SW480 (cell line): ENCODE measurements around the gene PLAGL1.
A peak's percentile ranks its signal among the peaks of the same experiment; 100 is the strongest.
"Not testable (repeated sequence)": the region's sequence is repeated elsewhere in the genome, so short reads cannot be mapped to it uniquely, and the experiment has no call there.

Experiments
- DNase-seq: peaks from one replicate; pipeline ENCODE4 v3.0.0-alpha.2; 2016; ENCODE audit warnings: low spot score

Gene PLAGL1

DNA sequence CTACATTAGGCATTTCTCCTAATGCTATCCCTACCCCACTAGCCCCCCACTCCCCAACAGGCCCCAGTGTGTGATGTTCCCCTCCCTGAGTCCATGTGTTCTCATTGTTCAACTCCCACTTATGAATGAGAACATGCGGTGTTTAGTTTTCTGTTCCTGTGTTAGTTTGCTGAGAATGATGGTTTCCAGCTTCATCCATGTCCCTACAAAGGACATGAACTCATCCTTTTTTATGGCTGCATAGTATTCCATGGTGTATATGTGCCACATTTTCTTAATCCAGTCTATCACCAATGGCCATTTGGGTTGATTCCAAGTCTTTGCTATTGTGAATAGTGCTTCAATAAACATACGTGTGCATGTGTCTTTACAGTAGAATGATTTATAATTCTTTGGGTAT, 1.6 kb upstream of the PLAGL1 start:
- not testable (repeated sequence) for DNase-seq

DNA sequence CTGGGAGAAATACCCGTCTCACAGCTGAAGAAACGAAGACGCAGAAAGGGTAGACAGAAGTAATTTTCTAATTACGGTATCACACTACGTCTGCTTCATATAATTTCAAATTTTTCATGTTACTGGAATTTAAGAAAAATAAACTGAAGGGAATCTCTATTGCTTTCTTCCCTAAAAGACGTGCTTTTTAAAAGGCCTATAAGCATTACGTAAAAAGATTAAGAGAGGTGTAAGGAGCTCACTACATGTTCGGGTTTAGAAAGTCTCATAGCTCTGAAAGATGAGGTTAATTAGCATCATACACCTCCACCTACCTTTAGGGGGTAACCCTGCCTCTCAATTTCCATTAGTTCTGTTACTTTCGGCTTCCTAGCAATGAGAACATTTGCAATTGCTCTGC, 787 bp upstream of the PLAGL1 start:
- no peak for DNase-seq

DNA sequence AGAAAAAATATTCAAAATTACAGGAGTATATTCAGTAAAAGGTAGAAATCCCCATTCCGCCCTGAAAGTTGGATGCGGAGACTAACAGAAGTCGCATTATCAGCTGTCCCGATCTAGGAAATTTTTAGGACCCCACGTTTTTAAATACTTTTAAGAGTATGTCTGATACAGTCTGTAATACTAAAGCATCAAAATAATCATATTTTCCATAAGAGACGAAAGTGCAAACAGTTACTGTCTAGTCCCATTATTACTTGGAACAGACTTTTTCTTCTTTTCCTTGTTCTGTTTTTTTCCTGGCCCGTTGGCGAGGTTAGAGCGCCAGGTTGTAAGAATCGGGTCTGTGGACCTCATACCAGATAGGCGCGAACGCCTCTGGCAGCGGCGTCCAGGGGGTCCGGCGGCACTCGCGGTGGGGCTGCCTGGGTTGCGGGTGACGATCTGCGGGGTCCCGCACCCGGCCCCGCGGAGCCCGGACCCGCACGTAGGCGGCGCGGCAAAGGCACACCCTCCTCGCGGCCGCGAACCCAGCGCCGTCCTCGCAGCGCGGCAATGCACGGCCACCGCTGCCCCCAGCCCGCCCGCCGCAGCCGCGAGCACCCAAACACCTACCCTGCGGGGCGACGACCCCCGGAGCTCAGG, 460 bp downstream of the PLAGL1 start:
- DNase-seq, result no peak

DNA sequence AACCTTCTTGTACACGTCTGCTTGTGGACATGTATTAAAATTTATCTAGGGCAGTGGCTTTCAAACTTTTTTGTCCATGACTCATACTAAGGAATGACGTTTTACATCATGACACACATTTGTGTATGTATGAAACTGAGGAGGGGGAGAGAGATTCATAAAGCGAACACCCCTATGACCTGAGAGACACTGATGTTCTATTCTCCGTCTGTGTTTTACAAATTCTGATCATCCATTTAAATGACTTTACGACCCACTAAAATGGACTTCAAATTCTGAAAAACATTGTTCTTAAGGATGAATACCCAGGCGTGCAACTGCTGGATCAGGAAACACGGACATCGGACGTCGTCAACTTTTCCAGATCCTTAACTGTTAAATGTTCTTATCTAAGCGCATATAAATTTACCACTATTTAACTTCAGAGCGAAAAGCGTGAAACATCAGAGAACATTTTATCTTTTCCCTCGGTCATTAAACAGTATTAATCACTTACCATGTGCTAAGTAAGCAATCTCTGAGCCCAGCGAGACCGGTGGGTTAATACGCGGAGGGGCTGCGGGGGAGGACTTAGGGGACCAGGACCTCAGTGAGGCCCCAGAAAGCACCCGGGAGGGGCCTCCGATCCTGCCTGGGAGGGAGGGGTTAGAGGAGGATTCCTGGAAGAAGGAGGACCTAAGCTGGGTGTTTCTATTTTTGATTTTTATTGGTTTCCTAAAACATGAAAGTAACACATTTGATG, 1.2 kb downstream of the PLAGL1 start:
- peak; percentile 22 for DNase-seq

DNA sequence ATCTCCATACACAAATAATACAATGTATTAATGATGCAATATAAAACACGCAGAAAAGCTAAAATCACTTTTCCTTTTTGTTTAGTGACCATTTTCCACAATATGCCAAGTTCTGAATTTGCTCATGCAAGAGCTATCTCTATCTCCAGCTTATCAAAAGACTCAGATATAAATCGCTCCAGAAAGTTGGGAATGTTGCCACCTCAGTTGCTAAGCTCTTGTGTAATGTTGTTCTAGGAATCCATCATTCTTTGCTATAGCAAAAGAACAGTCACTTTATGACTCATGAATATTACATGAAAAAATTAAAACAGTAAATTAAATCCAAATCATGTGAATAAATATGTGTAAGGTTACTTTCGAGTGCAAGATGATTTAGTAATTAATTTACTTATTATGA, 8.7 kb downstream of the PLAGL1 start:
- no peak for DNase-seq

DNA sequence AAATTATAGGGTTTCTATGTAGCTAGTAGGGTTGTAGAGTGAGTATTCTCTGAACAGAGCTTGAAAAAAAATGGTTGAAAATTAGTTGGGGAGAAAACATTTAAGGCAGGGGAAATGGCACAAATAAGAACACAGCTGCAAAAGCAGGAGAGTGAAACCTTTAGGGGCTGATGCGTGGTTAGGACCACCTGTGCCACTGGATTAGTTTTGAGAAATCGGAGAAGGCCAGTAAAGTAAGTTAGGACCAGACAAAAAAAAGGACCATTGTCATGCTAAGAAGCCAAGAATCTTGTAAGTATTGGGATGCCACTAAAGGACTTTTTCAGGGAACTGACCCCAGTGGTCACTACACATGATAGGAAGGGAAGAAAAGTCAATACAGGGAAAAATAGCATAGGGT, 9.4 kb downstream of the PLAGL1 start:
- DNase-seq, result no peak

DNA sequence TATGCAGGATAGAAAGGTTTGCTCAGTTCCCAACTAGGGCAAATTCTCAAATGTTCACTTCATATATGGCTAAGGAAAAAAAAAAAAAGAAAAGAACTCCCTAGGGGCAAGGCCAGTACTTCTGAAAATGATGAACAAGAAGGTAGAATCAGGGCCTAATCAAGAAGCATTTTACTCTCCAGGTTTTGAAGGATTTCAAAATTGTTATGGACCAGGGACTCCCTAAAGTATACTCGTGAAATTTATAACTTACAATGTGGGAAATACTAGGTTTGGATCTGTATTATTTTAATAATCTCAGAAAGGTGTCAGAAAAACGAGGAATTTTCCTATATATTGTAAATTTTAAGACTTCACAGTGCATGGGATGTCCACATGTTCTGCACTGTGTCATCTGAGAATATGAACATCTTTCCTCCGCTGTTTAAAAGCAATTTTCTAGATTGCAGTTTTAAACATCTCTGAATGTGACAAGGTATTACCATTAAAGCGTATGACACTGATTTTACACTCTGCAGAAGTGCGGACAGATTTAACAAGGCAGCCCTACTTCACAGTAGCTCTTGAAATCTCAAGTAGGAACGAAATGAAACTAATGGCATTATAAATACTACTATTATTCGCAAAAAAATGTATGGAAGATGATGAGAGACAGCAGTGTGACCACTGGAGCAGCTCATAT, 14.0 kb downstream of the PLAGL1 start:
- DNase-seq, result no peak

DNA sequence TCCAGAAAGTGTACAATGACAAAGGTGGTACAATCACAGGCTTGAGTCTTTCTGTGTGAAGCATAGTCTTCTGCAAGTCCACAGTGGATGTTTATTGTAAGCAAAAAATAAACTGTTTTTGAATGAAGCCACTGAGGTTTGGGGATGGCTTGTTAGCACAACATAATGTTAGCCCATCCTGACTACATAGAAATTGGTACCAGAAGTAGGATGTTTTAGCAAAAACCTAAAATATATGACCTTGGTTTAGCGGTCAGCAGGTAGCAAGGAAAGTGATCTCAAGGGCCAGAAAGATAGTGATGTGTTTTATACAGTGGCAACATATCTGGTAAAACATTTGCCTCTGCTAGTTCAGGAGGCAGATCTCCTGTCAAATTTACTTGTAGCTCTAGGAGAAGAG, 15.8 kb downstream of the PLAGL1 start:
- no peak for DNase-seq

DNA sequence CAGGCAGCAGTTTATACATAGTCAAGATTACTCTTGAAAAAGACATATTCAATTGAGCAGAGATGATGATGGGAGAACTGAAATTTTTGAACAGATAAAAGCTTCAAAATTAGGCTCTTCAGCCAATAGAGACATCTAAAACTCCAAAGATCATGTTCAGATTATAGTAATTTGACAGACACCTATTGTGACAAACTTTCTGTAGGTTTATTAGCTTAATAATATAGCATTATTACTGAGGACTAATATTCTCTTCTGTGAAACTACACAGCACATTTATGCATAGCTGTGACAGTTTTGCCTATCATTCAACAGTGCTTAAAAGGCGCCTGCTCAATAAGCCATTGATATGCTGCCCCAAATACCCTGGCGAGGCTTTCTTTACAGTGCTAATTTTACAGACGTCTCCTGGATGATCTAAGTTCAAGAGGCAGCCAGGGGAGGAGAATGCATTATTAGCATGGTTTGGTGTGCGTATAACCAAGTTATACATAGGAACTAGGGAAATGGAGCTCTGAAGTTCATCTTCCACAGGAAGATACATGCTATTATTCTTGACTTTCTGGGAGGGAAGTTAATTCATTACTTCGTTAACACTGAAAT, 21.5 kb downstream of the PLAGL1 start:
- no peak for DNase-seq

DNA sequence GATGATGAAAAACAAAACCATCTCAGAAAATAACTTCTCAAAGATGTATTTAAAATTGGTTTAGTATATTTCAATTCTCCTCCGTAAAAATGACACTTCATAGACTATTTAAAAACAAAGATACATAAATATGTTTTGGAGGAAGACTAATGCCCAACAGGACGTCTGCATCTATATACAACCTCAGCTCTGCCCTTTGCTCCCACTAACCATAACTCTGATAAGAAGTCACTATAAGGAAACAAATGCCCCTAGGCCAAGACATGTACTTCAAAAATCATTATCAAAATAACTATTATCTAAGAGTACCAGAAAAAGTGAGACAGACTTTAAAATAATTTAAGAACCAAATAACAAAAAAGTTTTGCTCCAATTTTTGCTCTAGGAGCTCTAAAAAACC, 23.4 kb downstream of the PLAGL1 start:
- no peak for DNase-seq

DNA sequence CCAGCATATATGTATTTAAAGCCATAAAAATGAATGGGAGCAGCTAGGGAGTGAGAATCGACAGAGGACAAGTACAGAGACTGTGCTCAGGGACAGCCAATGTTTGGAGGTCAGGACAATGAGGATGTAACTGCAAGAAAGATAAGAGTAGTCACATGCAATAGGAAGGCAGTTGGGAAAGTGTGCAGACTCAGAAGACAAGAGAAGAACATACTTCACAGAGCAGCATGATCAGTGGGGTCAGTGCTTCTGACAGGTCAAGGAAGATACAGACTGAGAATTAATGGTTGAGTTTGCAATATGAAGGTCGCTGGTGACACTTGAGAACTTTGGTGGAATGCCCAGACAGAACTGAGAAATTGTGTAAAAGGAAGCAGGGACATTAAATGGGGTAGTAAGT, 25.1 kb downstream of the PLAGL1 start:
- no peak for DNase-seq

DNA sequence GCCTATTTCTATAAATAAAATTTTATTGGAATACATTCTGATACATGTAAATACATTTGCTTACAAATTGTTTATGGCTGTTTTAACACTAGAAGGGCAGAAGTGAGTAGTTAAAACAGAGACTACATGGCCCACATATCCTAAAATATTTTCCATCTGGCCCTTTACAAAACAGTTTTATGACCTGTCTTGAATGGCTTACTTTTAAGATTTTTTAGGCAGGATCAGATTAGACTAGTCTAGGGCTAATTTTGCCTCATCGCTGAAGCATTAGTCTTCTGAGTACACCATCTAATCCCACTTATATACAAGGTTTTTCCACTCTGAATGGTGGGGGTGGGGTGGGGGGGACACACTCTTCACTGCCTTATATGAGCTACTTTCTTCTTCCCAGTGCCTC, 27.1 kb downstream of the PLAGL1 start:
- no peak for DNase-seq

DNA sequence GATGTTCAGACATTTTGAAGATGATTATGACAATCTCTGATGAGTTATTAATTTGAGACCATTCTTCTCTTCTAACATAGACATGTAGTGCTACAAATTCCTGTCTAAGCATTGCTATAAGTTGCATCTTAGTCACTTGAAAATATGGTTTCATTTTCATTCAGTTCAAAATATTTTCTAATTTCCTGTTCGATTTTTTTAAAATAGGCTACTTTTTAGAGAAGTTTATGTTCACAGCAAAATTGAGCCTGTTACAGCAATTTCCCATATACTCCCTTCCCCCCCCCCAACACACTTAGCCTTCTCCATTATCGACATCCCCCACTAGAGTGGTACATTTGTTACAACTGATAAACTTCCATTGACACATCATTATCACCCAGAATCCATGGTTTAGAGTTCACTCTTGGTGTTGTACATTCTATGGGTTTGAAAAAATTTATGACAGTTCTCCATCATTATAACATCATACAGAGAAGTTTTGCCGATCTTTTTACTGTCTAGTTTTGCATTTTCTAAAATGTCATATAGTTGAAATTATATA, 31.2 kb downstream of the PLAGL1 start:
- DNase-seq, result no peak

DNA sequence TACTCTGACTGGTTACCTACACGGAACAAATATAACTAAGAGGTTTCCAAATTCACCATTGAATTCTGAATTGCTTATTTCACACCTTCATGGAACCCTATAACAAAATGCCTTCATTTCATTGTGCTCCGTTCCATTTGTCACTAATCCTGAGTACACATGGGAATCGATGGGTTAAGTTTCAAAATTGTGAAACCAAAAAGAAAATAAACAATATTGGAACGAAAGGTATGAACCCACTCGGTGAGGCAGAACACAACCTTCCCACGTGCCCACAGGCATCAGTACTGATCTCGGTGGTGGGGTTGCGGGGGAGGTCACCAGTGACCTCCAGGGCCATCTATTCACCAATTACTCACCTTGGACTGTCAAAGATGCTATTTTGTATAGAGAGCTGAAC, 34.0 kb downstream of the PLAGL1 start:
- DNase-seq, result no peak

DNA sequence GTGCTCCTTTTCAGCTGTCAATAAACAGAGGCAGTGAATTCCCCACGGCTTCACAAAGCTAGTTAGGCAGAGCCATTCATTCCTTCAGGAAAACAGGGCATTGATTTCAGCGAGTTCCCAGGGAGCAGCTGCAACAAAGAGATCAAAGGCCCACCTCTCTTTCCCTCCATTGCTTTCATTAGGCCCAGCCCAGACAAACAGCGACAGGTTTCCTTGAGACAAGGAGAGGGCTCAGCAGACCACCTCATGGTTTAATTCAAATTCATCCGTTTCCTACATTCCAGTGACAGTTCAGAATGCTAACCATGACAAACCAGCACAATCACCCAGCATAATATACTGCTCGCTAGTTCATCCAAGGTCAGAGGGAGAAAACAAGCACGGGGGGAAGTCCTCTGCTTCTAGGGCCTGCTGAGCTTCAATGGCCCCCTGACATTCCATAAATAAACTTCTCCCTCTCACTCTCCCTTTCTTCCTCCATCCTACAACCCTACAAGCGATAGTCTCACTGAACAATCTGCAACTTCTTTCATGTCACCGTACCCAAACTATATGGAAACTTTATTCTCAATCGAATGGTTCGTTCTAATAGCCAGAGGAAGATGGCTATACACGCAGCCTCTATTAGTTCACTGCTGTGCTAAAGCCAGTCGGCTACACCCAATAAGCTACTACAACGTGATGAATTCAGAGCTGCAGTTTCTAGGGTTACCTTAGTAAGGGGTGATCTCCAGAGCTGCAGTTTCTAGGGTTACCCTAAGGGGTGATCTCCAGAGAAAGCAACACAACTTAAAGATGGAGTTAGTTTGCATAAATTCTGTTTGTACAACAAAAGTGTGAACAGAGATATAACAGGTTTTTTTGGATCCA, 34.7 kb downstream of the PLAGL1 start:
- DNase-seq, result no peak

DNA sequence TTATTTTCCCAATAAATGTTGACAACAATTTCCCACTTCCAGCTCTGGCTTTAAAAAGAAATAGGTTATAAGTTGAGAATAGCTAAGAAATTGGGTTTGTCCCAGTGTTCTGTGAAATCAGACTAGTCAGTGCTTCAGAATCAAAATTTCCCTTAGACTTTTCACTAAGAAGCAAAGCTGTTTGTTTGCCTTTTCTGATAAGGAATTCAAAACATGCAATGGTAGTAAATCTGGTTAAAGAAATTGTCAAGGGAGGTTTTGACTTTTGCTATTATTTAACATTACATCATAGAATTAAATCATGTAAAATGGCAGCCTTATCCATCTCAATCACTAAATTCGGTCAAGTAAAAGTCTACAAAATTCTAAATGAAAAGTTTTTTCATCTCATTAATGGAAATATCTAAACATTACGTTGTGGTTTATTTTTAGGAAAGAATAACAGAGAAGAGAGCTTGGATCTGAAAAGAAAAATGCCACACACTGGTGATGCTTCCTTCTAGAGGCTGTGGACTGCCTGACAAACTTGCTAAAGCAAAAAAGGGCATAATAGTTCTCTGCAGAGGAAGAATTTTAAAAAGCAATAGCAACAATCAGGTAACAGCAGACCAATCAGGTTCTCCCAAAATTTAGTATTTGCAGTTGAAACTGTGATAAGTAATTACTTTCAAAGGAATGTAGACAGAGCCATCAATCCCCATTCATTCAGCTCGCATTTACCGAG, 36.4 kb downstream of the PLAGL1 start:
- DNase-seq, result no peak

DNA sequence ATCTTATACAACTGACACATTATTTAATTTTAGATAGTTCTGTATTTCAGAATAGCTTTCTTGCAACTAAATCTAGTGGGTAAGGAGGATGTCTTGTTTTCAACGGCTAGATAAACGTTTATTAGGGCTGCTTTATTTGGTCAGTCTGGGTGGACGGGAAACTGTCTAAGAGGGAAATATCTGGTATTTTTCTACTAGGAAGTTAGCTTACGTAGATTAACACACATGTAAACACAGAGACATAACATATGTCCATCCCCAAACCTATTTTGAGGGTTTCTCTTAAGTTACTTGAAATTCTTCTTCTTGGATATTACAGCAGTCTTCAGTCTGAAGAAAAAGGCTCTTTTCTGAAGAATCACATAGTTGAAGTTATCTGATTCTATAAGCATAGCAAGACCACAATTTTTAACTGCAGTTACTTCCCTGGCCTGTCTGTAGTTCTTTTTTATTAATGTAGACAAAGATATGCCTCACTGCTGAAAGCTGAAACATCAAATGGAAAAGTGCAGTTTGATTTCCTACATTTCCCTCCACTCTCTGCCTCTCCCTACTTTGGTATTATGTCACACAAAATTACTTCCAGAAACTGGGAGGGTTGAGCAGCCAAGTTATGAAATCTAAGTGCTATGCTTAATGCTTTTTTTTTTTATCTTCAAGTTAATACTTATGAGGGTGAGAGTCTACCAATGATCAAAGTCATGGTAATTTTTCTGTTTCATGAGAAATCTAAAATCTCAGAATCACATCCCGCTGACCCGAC, 37.4 kb downstream of the PLAGL1 start:
- no peak for DNase-seq

DNA sequence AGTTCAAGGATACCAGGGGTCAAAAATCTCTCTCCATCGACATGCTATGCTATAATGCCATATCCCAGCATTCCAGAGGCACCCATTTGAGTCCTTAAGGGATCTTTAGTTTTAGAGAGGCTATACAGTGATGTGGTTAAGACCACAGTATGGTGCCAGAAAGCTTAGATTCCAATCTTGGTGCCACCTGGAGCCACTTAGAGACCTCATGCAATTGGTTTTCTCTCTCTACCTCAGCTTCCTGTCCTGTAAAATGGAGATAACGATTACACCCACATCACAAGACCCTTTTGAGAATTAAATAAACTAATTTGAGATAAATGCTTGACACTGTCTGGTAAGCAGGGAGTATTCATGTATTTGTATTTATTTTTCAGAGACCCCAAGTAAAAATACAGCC, 39.0 kb downstream of the PLAGL1 start:
- no peak for DNase-seq

DNA sequence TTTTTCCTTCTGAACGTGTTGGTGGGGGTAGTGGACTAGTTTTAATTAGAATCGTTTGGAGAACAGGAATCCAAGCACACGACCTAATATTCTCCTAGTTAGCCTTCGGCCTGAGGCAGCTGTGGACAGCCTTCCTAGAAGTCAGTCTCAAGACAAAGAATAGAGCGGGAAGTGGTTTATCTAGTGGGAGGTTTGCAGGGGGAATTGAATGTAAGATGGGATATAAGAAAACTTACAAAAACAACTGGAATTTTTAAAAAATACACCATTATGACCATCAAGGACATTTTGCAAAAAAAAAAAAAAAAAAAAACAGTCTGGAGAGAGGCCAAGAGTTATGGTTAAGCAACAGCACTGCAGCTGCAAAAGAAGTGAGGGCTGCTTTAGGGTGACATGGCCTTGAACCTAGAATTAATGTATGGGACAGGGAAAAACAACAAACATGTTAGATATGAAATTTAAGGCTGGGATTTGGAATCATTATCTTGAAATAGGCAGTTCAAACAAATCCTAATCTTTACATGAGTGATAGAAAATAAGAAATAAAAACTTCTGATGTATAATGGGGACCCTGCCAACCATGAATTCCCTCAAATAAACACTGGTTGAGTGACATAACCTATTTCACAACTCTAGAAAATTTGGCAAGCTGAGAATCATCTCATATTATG, 40.2 kb downstream of the PLAGL1 start:
- no peak for DNase-seq

DNA sequence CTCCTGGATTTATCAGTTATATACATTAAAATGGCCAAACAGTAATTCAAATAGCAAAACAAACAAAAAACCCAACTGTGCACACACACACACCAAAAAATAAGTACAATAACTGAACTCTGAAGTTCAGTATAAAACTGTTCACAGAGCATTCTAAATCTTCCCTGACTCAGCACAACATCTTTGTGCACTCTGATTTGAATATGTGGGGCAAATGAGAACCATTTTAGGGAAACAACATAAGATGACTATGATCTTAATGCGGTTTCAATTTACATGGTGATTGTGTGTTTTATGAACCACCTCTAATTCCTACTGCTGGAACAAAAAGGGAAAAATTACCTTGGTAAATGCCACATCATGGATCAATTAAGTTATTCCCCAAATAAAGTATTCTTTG, 41.7 kb downstream of the PLAGL1 start:
- DNase-seq, result no peak
